HL-60 (cell line): Measurements from ENCODE around the gene ZBED4.

Experiments used
- DNase-seq, 2 experiments: peaks; one replicate each; pipeline ENCODE4 v3.0.0-alpha.2; 2010 to 2020; ENCODE audit warnings: low read depth in 1 of 2, low spot score in 1 of 2
- H3K27ac ChIP-seq: fragments of 250-450 bp; sonication (Bioruptor Pico); replicated peaks from 2 replicates; pipeline ENCODE4 v1.5.1; 2020; ENCODE audit warnings: mild to moderate bottlenecking, moderate library complexity
- H3K27me3 ChIP-seq: fragments of 250-450 bp; sonication (Bioruptor Pico); 2 replicates; pipeline ENCODE4 v1.5.1; 2021; ENCODE audit warnings: mild to moderate bottlenecking, moderate library complexity; ENCODE audit not compliant: insufficient read depth, poor library complexity, severe bottlenecking
- H3K4me3 ChIP-seq: replicated peaks from 2 replicates; pipeline ENCODE4 v1.5.1; 2011; ENCODE audit warnings: mild to moderate bottlenecking, control low read depth, low read length; ENCODE audit not compliant: insufficient read depth
- GABPA ChIP-seq: IDR thresholded peaks from 2 replicates; pipeline ENCODE4 v1.6.1; 2012; ENCODE audit warnings: low read depth
- POLR2AphosphoS5 ChIP-seq: IDR thresholded peaks from 2 replicates; pipeline ENCODE4 v1.6.1; 2012; ENCODE audit warnings: low read depth
- SPI1 ChIP-seq: IDR thresholded peaks from 2 replicates; pipeline ENCODE4 v1.6.1; 2012; ENCODE audit warnings: low read depth, mild to moderate bottlenecking, borderline replicate concordance
- TF ChIP-seq, protein P1 (sequence below): IDR thresholded peaks from one replicate; pipeline ENCODE4 v1.5.1; 2011; ENCODE audit warnings: low read length, control low read depth, inconsistent platforms; ENCODE audit not compliant: insufficient read depth
- TF ChIP-seq, protein P2 (sequence below): IDR thresholded peaks from 2 replicates; pipeline ENCODE4 v1.6.1; 2012; ENCODE audit warnings: low read depth; ENCODE audit not compliant: insufficient replicate concordance

Gene ZBED4

DNA sequence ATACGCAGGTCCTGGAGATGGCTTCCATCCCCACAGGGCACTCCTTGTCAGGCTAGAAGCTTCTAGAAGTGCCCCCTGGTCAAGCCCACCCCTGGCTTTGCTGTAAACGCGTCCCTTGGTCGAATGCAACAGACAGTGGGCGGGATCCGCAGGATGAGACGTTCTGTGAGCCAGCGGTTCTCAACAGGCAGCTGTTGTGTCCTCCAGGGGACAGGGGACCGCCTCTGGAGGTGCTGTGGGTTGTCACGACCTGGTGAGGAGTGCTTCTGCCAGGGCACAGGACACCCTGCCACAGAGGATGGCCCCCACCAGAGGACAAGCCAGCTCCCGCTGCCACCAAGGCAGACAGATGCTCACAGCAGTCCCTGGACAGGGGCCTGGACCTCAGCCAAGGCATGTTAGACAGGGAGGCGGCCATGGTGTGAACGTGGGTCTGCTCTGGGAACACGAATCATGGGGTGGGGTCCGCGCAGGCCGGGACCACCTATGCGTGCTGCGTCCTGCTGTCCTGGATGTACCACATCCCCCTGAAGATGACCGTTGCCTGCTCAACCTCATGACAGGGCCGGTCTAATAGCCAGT, 76.4 kb downstream of the ZBED4 start:
- Histone ChIP-seq H3K27me3 (no peaks in the 10 kb centered on the region), H3K27ac (no peak overlapping the region), H3K4me3 (no peak overlapping the region)
- no peak for TF ChIP-seq SPI1
- TF ChIP-seq, protein P1, sequence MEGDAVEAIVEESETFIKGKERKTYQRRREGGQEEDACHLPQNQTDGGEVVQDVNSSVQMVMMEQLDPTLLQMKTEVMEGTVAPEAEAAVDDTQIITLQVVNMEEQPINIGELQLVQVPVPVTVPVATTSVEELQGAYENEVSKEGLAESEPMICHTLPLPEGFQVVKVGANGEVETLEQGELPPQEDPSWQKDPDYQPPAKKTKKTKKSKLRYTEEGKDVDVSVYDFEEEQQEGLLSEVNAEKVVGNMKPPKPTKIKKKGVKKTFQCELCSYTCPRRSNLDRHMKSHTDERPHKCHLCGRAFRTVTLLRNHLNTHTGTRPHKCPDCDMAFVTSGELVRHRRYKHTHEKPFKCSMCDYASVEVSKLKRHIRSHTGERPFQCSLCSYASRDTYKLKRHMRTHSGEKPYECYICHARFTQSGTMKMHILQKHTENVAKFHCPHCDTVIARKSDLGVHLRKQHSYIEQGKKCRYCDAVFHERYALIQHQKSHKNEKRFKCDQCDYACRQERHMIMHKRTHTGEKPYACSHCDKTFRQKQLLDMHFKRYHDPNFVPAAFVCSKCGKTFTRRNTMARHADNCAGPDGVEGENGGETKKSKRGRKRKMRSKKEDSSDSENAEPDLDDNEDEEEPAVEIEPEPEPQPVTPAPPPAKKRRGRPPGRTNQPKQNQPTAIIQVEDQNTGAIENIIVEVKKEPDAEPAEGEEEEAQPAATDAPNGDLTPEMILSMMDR: no peak
- TF ChIP-seq GABPA: no peak
- TF ChIP-seq, protein P2, sequence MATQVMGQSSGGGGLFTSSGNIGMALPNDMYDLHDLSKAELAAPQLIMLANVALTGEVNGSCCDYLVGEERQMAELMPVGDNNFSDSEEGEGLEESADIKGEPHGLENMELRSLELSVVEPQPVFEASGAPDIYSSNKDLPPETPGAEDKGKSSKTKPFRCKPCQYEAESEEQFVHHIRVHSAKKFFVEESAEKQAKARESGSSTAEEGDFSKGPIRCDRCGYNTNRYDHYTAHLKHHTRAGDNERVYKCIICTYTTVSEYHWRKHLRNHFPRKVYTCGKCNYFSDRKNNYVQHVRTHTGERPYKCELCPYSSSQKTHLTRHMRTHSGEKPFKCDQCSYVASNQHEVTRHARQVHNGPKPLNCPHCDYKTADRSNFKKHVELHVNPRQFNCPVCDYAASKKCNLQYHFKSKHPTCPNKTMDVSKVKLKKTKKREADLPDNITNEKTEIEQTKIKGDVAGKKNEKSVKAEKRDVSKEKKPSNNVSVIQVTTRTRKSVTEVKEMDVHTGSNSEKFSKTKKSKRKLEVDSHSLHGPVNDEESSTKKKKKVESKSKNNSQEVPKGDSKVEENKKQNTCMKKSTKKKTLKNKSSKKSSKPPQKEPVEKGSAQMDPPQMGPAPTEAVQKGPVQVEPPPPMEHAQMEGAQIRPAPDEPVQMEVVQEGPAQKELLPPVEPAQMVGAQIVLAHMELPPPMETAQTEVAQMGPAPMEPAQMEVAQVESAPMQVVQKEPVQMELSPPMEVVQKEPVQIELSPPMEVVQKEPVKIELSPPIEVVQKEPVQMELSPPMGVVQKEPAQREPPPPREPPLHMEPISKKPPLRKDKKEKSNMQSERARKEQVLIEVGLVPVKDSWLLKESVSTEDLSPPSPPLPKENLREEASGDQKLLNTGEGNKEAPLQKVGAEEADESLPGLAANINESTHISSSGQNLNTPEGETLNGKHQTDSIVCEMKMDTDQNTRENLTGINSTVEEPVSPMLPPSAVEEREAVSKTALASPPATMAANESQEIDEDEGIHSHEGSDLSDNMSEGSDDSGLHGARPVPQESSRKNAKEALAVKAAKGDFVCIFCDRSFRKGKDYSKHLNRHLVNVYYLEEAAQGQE: no peak
- no peak for TF ChIP-seq POLR2AphosphoS5
- DNase-seq: no peak

DNA sequence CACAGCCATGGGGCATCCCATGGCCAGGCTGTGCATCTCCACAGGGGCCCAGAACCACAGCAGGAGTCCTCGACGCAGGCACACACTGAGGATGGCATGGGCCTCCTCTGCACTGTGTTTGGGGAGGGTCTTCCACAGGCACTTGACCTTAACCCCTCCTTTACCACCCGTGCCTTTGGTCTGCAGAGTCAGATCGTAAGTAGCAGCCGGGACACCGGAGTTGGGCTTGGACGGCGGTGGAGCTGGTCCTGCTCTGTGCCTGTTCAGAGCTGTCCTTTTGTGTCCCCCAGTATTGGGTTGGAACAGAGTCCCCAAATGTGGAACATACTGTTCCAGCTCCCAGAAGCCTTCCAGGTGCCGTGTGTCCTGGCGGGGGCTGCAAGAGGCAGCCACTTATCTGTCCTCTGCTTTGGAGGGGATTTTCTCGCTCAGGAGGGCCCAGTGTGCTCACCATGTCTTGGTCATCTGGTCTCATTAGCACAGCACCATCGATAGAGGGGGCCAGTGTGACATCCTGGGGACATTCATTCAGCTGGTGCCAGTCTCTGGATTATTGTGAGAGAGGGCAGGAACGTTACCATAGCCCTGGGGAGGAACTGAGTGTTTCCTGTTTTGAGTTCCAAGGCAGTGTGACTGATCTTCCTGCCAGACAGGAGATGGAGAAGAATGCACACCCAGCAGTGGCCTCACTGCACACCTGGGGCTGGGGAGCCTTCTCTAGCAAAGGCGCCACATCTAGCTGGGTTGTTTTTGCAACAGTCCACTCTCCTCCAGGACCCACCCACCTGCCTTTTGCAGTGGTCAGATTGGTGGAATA, 77.2 kb downstream of the ZBED4 start:
- TF ChIP-seq, protein P1: peak; percentile 78
- TF ChIP-seq POLR2AphosphoS5 (no peak), SPI1 (peak; percentile 87)
- peak; percentile 73 to 91 for DNase-seq
- Histone ChIP-seq H3K27me3 (no peaks in the 10 kb centered on the region), H3K27ac (no peak overlapping the region), H3K4me3 (no peak overlapping the region)

DNA sequence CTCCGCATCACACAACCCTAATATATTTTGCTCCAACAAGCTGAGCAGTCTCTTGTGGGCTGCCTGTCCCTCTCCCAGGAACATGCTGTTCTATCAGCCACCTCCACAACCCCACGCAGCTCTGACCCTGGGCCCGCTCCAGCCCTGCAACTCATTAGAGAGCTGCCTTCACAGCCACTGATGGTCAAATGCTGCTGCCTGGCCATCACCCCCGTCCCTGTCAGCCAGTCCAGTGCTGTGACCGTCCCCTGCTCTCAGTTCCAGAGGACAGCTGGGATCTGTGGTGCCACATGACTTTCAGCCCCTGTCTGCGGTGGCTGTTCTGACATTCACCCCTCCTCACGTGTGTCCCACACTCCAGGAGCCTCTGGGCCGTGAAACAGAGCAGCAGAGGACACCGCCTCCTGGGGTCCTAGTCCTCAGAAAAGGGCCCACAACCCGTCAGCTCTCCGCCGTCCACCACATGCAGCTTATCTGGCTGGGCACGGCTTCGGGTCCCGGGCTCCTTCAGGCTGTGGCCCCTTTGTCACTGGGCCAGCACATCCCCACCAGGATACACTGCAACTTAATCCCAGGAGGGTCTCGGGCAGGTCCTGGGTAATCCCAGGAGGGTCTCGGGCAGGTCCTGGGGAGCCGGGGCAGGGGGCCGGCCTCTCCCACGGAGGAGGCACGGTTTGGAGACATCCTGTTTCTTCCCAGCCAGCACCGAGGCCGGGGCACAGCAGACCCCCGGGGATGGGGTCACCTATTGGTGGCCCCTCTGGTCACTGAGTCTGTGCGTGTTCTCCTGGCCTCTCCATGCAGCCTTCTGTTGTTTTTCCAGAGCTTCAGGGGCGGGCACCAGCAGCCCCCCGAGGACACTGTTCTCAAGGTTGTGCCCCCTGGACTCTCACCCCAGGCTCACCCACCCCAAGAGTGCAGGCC, 79.9 kb downstream of the ZBED4 start:
- Histone ChIP-seq H3K27ac (no peak overlapping the region), H3K4me3 (no peak overlapping the region)
- no peak for DNase-seq

More for the DNA sequence above, 79.9 kb downstream of the ZBED4 start:
- H3K27me3 ChIP-seq: no peaks in the 10 kb centered on the region
- TF ChIP-seq, protein P1: no peak
- TF ChIP-seq, protein P2: no peak
- TF ChIP-seq SPI1 (no peak), GABPA (no peak), POLR2AphosphoS5 (no peak)
